Endothelial cell of umbilical vein (primary cell): ENCODE measurements around the gene TBC1D14. TPM values are rescaled to one million over a fixed set of nuclear protein-coding genes. Genes with fewer than 3 reads are reported as not detected.

Experiments
- BruUV-seq: library from RNA; stranded (reverse); fragments of 400-500 nt; replicated peaks from 2 replicates; lab custom pipeline; 2021; lab: Mats Ljungman, UMichigan
- CTCF ChIA-PET: fragments of 300-600, 350-600 bp; sonication (Branson Sonifier 250); formaldehyde crosslinking; loops from one replicate; lab custom pipeline; 2021; ENCODE audit warnings: antibody characterized with exemption, inconsistent platforms; lab: Charles Lee
- POLR2A ChIA-PET: fragments of 300-600, 350-600 bp; sonication (Branson Sonifier 250); formaldehyde crosslinking; loops from one replicate; lab custom pipeline; 2021; ENCODE audit warnings: antibody characterized with exemption, inconsistent platforms; lab: Charles Lee
- DNase-seq: peaks from one replicate; pipeline ENCODE4 v3.0.0-alpha.2; 2011; ENCODE audit warnings: low read depth, low spot score
- FAIRE-seq: peaks from 2 replicates; lab custom pipeline; 2011; peaks lifted over from hg19 to GRCh38; lab: Jason Lieb, UNC
- H2AFZ ChIP-seq: 2 replicates; pipeline ENCODE4 v1.6.0; 2012; ENCODE audit warnings: low read depth, low read length, control low read depth, inconsistent platforms
- H3K27ac ChIP-seq: 2 replicates; pipeline ENCODE4 v1.5.1; 2011; ENCODE audit warnings: low read depth, mild to moderate bottlenecking, control low read depth, low read length, moderate library complexity; ENCODE audit not compliant: insufficient read depth
- H3K27me3 ChIP-seq, 2 experiments: 2 replicates each; pipeline versions ENCODE4 v1.6.0 to v1.6.1; 2011; ENCODE audit warnings: low read length in 2 of 2, mixed read lengths in 1 of 2; ENCODE audit not compliant: control insufficient read depth in 2 of 2, insufficient read depth in 2 of 2
- H3K36me3 ChIP-seq, 2 experiments: 2 replicates in 1 of 2; 3 replicates in 1 of 2; pipeline ENCODE4 v1.5.1; 2011; ENCODE audit warnings: low read length in 2 of 2, mild to moderate bottlenecking in 1 of 2, moderate library complexity in 1 of 2; ENCODE audit not compliant: control insufficient read depth in 2 of 2, insufficient read depth in 2 of 2; ENCODE audit errors: extremely low read depth in 1 of 2
- H3K4me1 ChIP-seq: 3 replicates; pipeline ENCODE4 v1.5.1; 2011; ENCODE audit warnings: mild to moderate bottlenecking, low read length; ENCODE audit not compliant: control insufficient read depth, insufficient read depth; ENCODE audit errors: extremely low read depth
- H3K4me2 ChIP-seq: 2 replicates; pipeline ENCODE4 v1.6.1; 2011; ENCODE audit warnings: low read length, control low read depth, mixed read lengths; ENCODE audit not compliant: insufficient read depth
- H3K4me3 ChIP-seq, 3 experiments: fragments of 200-600 bp in 1 of 3; sonication (generic), shearing (Covaris generic) in 1 of 3; replicated peaks in 1 of 3; 2 replicates each; pipeline ENCODE4 v1.5.1; 2011 to 2016; ENCODE audit warnings: control low read depth in 3 of 3, low read length in 3 of 3, mild to moderate bottlenecking in 2 of 3, inconsistent platforms in 1 of 3, low read depth in 1 of 3, moderate library complexity in 1 of 3; ENCODE audit not compliant: insufficient read depth in 1 of 3
- H3K79me2 ChIP-seq: 2 replicates; pipeline ENCODE4 v1.6.0; 2012; ENCODE audit warnings: low read length, inconsistent platforms; ENCODE audit not compliant: control insufficient read depth, insufficient read depth
- H3K9ac ChIP-seq: replicated peaks from 2 replicates; pipeline ENCODE3; 2011; ENCODE audit warnings: low read length, control low read depth; ENCODE audit not compliant: insufficient read depth; ENCODE audit errors: extremely low read depth
- H3K9me1 ChIP-seq: replicated peaks from 3 replicates; pipeline ENCODE4 v1.6.0; 2011; ENCODE audit warnings: mild to moderate bottlenecking, low read length; ENCODE audit not compliant: control insufficient read depth, insufficient read depth; ENCODE audit errors: extremely low read depth
- H3K9me3 ChIP-seq: replicated peaks from 2 replicates; pipeline ENCODE4 v1.5.1; 2012; ENCODE audit warnings: low read length, inconsistent platforms; ENCODE audit not compliant: control insufficient read depth, insufficient read depth
- H4K20me1 ChIP-seq: replicated peaks from 2 replicates; pipeline ENCODE3; 2011; ENCODE audit warnings: mild to moderate bottlenecking, low read length; ENCODE audit not compliant: control insufficient read depth, insufficient read depth; ENCODE audit errors: extremely low read depth
- CTCF ChIP-seq, 2 donors: IDR thresholded peaks; 1 replicate in 1 of 2; 2 replicates in 1 of 2; pipeline ENCODE4 v1.5.1; 2011; ENCODE audit warnings: low read length in 2 of 2, mild to moderate bottlenecking in 2 of 2, moderate library complexity in 2 of 2, control low read depth in 1 of 2, inconsistent platforms in 1 of 2, low read depth in 1 of 2; ENCODE audit not compliant: insufficient read depth in 1 of 2; ENCODE audit errors: extremely low read depth in 1 of 2
- FOS ChIP-seq: IDR thresholded peaks from 2 replicates; pipeline ENCODE4 v1.6.1; 2011; ENCODE audit warnings: mild to moderate bottlenecking, low read length, moderate library complexity, borderline replicate concordance; ENCODE audit not compliant: insufficient read depth
- GATA2 ChIP-seq: IDR thresholded peaks from 2 replicates; pipeline ENCODE4 v1.7.0; 2011; ENCODE audit warnings: low read depth, mild to moderate bottlenecking, moderate library complexity, mixed read lengths, low read length; ENCODE audit not compliant: insufficient read length, insufficient read depth
- JUN ChIP-seq: IDR thresholded peaks from 2 replicates; pipeline ENCODE4 v1.6.1; 2011; ENCODE audit warnings: borderline replicate concordance, low read depth; ENCODE audit not compliant: insufficient read length, insufficient read depth
- MYC ChIP-seq: IDR thresholded peaks from one replicate; pipeline ENCODE4 v1.6.1; 2011; ENCODE audit warnings: mild to moderate bottlenecking, low read depth, low read length
- dilution Hi-C: fragments of 300-500 bp; cut with MboI; formaldehyde crosslinking; loops from one replicate; pipeline ENCODE4 v1.15.0; 2019; ENCODE audit warnings: low sequenced_read_pairs; ENCODE audit not compliant: extremely low pct_ligation_motif_present
- intact Hi-C: fragments of 100-400 bp; cut with micrococcal nuclease; formaldehyde crosslinking; loops from one replicate; pipeline ENCODE4 v1.10.0; 2022
- polyA plus RNA-seq, 4 experiments: library from polyadenylated mRNA; depleted of rRNA in 3 of 4; stranded (reverse) in 3 of 4; unstranded in 1 of 4; fragments of >200 nt; gene quantifications; 2 replicates each; pipeline versions ENCODE4 v1.2.1 to v1.2.3, GENCODE V29; 2011 to 2012; ENCODE audit warnings: missing spikeins in 1 of 4
- total RNA-seq: library from RNA; stranded (reverse); gene quantifications from 2 replicates; pipeline ENCODE4 v1.2.3, GENCODE V29; 2021

Gene TBC1D14
- total and polyA plus RNA-seq, 2 donors (not counting 3 experiments of a cell fraction or from before 2014, with no cell fraction given), result 23.7 to 24.8 TPM

- Histone ChIP-seq H4K20me1 (no peaks in the 10 kb centered on the region), H3K4me2 (no peak overlapping the region), H3K9me3 (no peaks in the 10 kb centered on the region), H3K36me3 (no peaks in the 10 kb centered on the region), H3K79me2 (peaks cover 48% of the 10 kb centered on the region), H3K9ac (no peak overlapping the region), H3K27ac (no peak overlapping the region), H3K27me3 (no peaks in the 10 kb centered on the region), H2AFZ (no peak overlapping the region), H3K9me1 (no peaks in the 10 kb centered on the region), H3K4me3 (no peak overlapping the region), H3K4me1 (peaks cover 17% of the 10 kb centered on the region)
- ChIA-PET POLR2A (interaction anchor here (0.7 kb wide), 1 partner anchor 73 kb away, joined by 3 read pairs; no protein-coding TSS in a partner anchor), CTCF (interaction anchor here (1.0 kb wide), 1 partner anchor 25 kb away, joined by 3 read pairs; no protein-coding TSS in a partner anchor)
- dilution Hi-C loops (no loop called here), intact Hi-C loops (loop anchor here (10.0 kb wide), 1 partner anchor 261 kb away; the partner anchor contains the start of gene KIAA0232)
- BruUV-seq, result no TSS peak
- DNase-seq (no peak), FAIRE-seq (no peak)
- TF ChIP-seq GATA2 (no peak), JUN (no peak), CTCF (IDR thresholded peaks at IDR 0.05; ENCODE audit: extremely low read depth in 1 of 2, insufficient read depth in 1 of 2, low read depth in 1 of 2, low read length in 2 of 2) (no peak), FOS (no peak), MYC (no peak)
Measured at GRCh38 chr4:7045961-7046921, 136.6 kb downstream of the TBC1D14 start.
